K562 (cell line): ENCODE data around the gene SOWAHA. TPM values are rescaled to one million over a fixed set of nuclear protein-coding genes. Genes with fewer than 3 reads are reported as not detected.
A peak's percentile ranks its signal among the peaks of the same experiment; 100 is the strongest.

Experiments
- ATF1 ChIP-seq, 2 experiments: fragments of 450-650 bp in 1 of 2; IDR thresholded peaks; 2 replicates each; pipeline ENCODE4 v1.6.1; 2016; ENCODE audit warnings: missing compliant biosample characterization in 1 of 2, missing genetic modification characterization in 1 of 2
- CCNT2 ChIP-seq: IDR thresholded peaks from 2 replicates; pipeline ENCODE4 v1.6.1; 2011; ENCODE audit warnings: borderline replicate concordance, low read depth, mild to moderate bottlenecking, moderate library complexity, mixed read lengths, low read length; ENCODE audit not compliant: insufficient read length; ENCODE audit errors: extremely low read depth
- NCOA1 ChIP-seq: fragments of 450-650 bp; IDR thresholded peaks from 2 replicates; pipeline ENCODE4 v1.6.1; 2016; ENCODE audit warnings: low read depth
- POLR2A ChIP-seq: fragments of 450-650 bp; conservative IDR thresholded peaks from 2 replicates; pipeline ENCODE4 v1.6.1; 2016
- POLR2B ChIP-seq: fragments of 450-650 bp; IDR thresholded peaks from 2 replicates; pipeline ENCODE4 v1.6.1; 2018; ENCODE audit warnings: low read depth; ENCODE audit not compliant: partially characterized antibody
- PRPF4 ChIP-seq: fragments of 200-400 bp; formaldehyde crosslinking; IDR thresholded peaks from one replicate; pipeline ENCODE4 v1.6.1; 2017; ENCODE audit warnings: low read length, low read depth, mild to moderate bottlenecking; ENCODE audit not compliant: insufficient read depth, poor library complexity, severe bottlenecking
- SMAD1 ChIP-seq: fragments of 150-350 bp; IDR thresholded peaks from 2 replicates; pipeline ENCODE4 v1.6.1; 2014; ENCODE audit warnings: low read length, low read depth; ENCODE audit not compliant: partially characterized antibody
- TAF7 ChIP-seq: fragments of 450-650 bp; IDR thresholded peaks from 2 replicates; pipeline ENCODE4 v1.6.1; 2016; ENCODE audit warnings: missing genetic modification characterization, missing compliant biosample characterization
- TOE1 ChIP-seq, 2 experiments: fragments of 450-650 bp in 1 of 2; sonication (generic) in 1 of 2; formaldehyde crosslinking in 1 of 2; IDR thresholded peaks; 2 replicates each; pipeline versions ENCODE4 v1.7.1 to v1.8.0; 2016 to 2022; ENCODE audit warnings: borderline replicate concordance in 2 of 2, mild to moderate bottlenecking in 2 of 2, antibody characterized with exemption in 1 of 2, inconsistent platforms in 1 of 2, low read depth in 1 of 2, missing genetic modification reagents in 1 of 2, moderate library complexity in 1 of 2
- ZNF263 ChIP-seq: sonication (generic); formaldehyde crosslinking; IDR thresholded peaks from 2 replicates; pipeline ENCODE4 v1.8.0; 2022; ENCODE audit warnings: mild to moderate bottlenecking, missing genetic modification reagents, borderline replicate concordance
- polyA plus RNA-seq, 8 experiments: library from polyadenylated mRNA; depleted of rRNA in 4 of 8; stranded (reverse) in 5 of 8; unstranded in 3 of 8; fragments of >200 nt; fragmentation: Nextera tagmentation in 2 of 8; fragmentation: Illumina TruSeq in 1 of 8; extraction: Ambion mirVana in 2 of 8; extraction: Trizol in 1 of 8; gene quantifications; 2 replicates each; pipeline versions ENCODE4 v1.2.1 to v1.2.3, GENCODE V29; 2011 to 2014; ENCODE audit warnings: inconsistent platforms in 1 of 8, missing spikeins in 1 of 8
- total RNA-seq, 7 experiments: library from RNA; depleted of rRNA in 6 of 7; stranded (reverse); fragments of >200 nt in 6 of 7; fragmentation: Illumina TruSeq in 2 of 7; extraction: Trizol in 2 of 7; gene quantifications; 2 replicates each; pipeline versions ENCODE4 v1.2.1 to v1.2.3, GENCODE V29; 2011 to 2021; ENCODE audit warnings: low replicate concordance in 1 of 7
- TF ChIP-seq, protein P1 (sequence below): fragments of 450-650 bp; IDR thresholded peaks from 2 replicates; pipeline ENCODE4 v1.6.1; 2018; ENCODE audit not compliant: partially characterized antibody
- TF ChIP-seq, protein P2 (sequence below), 2 experiments: fragments of 450-650 bp in 1 of 2; sonication (generic) in 1 of 2; formaldehyde crosslinking in 1 of 2; IDR thresholded peaks; 2 replicates each; pipeline versions ENCODE4 v1.7.1 to v1.9.0; 2016 to 2022; ENCODE audit warnings: inconsistent platforms in 1 of 2, mild to moderate bottlenecking in 1 of 2, missing genetic modification reagents in 1 of 2

SOWAHA gene
- total and polyA plus RNA-seq, 9 of the 15 experiments (the other 6 are each of a cell fraction or from before 2014, with no cell fraction given), result not detected

DNA sequence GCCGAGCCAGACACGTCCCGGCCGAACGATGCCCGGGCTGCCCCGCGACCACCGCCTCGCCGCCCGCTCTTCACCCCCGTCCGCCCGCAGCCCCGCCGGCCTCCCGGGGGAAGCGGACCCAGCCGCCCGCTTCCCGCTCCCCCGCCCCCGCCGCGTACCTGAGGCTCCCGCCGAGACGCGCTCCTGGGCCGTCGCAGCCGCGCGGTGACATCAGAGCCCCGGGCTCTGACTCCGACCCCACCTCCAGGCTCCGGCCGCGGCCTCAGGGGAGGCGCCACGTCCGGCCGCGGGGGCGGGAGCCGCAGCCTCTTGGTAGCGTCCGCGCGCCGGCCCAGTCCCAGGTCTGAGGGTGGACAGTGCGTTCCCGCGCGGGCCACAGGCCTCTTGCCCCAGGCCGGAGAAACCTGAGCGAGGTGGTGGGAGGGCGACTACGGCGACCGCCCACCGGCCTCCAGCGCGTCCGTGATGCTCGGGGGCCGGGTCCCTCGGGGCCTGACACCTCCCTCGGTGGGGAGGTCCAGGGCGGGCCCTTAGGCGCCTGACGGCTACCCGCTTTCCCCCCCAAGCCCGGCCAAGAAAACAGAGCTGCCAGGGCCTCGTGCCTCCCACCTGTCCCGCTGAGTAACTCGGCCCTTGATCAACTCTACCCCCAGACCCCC, 17.5 kb downstream of the SOWAHA start, which contains the start of gene SHROOM1 (continued):
- TF ChIP-seq TAF7 (tag), result peak; percentile 35; the same call in 1 of the 2 replicates
- TF ChIP-seq ZNF263, result peak; percentile 23; the same call in 1 of the 2 replicates
- 0 out of 2 replicates have a peak, but pooled peaks have one; percentile 38 for TF ChIP-seq NCOA1
- no peak for TF ChIP-seq TOE1 (IDR thresholded peaks at IDR 0.05; ENCODE audit: borderline replicate concordance)
- TF ChIP-seq TOE1 (CRISPR knock-in tag; IDR thresholded peaks at IDR 0.05; ENCODE audit: borderline replicate concordance, low read depth), result peak; percentile 11; the same call in 1 of the 2 replicates
- TF ChIP-seq PRPF4, result peak; percentile 20
- TF ChIP-seq, protein P1, sequence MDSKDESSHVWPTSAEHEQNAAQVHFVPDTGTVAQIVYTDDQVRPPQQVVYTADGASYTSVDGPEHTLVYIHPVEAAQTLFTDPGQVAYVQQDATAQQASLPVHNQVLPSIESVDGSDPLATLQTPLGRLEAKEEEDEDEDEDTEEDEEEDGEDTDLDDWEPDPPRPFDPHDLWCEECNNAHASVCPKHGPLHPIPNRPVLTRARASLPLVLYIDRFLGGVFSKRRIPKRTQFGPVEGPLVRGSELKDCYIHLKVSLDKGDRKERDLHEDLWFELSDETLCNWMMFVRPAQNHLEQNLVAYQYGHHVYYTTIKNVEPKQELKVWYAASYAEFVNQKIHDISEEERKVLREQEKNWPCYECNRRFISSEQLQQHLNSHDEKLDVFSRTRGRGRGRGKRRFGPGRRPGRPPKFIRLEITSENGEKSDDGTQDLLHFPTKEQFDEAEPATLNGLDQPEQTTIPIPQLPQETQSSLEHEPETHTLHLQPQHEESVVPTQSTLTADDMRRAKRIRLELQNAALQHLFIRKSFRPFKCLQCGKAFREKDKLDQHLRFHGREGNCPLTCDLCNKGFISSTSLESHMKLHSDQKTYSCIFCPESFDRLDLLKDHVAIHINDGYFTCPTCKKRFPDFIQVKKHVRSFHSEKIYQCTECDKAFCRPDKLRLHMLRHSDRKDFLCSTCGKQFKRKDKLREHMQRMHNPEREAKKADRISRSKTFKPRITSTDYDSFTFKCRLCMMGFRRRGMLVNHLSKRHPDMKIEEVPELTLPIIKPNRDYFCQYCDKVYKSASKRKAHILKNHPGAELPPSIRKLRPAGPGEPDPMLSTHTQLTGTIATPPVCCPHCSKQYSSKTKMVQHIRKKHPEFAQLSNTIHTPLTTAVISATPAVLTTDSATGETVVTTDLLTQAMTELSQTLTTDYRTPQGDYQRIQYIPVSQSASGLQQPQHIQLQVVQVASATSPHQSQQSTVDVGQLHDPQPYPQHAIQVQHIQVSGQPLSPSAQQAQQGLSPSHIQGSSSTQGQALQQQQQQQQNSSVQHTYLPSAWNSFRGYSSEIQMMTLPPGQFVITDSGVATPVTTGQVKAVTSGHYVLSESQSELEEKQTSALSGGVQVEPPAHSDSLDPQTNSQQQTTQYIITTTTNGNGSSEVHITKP, result peak; percentile 97
- TF ChIP-seq, protein P2, sequence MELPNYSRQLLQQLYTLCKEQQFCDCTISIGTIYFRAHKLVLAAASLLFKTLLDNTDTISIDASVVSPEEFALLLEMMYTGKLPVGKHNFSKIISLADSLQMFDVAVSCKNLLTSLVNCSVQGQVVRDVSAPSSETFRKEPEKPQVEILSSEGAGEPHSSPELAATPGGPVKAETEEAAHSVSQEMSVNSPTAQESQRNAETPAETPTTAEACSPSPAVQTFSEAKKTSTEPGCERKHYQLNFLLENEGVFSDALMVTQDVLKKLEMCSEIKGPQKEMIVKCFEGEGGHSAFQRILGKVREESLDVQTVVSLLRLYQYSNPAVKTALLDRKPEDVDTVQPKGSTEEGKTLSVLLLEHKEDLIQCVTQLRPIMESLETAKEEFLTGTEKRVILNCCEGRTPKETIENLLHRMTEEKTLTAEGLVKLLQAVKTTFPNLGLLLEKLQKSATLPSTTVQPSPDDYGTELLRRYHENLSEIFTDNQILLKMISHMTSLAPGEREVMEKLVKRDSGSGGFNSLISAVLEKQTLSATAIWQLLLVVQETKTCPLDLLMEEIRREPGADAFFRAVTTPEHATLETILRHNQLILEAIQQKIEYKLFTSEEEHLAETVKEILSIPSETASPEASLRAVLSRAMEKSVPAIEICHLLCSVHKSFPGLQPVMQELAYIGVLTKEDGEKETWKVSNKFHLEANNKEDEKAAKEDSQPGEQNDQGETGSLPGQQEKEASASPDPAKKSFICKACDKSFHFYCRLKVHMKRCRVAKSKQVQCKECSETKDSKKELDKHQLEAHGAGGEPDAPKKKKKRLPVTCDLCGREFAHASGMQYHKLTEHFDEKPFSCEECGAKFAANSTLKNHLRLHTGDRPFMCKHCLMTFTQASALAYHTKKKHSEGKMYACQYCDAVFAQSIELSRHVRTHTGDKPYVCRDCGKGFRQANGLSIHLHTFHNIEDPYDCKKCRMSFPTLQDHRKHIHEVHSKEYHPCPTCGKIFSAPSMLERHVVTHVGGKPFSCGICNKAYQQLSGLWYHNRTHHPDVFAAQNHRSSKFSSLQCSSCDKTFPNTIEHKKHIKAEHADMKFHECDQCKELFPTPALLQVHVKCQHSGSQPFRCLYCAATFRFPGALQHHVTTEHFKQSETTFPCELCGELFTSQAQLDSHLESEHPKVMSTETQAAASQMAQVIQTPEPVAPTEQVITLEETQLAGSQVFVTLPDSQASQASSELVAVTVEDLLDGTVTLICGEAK (IDR thresholded peaks at IDR 0.05), result no peak; the same call in 1 of the 2 replicates
- TF ChIP-seq, protein P2 (CRISPR knock-in tag; IDR thresholded peaks at IDR 0.05), result no peak
- TF ChIP-seq POLR2B, result peak; percentile 82
- peak; percentile 67 for TF ChIP-seq CCNT2
- TF ChIP-seq ATF1 (CRISPR knock-in tag; IDR thresholded peaks at IDR 0.05), result no peak
- peak; percentile 76 for TF ChIP-seq ATF1 (tag; IDR thresholded peaks at IDR 0.05)
- TF ChIP-seq POLR2A, result peak; percentile 85
- TF ChIP-seq SMAD1, result peak; percentile 59
